HepG2 (cell line): ENCODE measurements around the gene HUNK. TPM values are rescaled to one million over a fixed set of nuclear protein-coding genes. Genes with fewer than 3 reads are reported as not detected.

ENCODE experiments used
- CCAR2 ChIP-seq: fragments of 200-400 bp; formaldehyde crosslinking; optimal IDR thresholded peaks from 2 replicates; pipeline ENCODE3; 2018; ENCODE audit warnings: low read depth, mild to moderate bottlenecking, low read length, moderate library complexity
- CREB1 ChIP-seq, 2 experiments: fragments of 450-650 bp in 1 of 2; IDR thresholded peaks; 2 replicates each; pipeline ENCODE4 v1.6.1; 2016 to 2017; ENCODE audit warnings: control low read depth in 1 of 2, mild to moderate bottlenecking in 1 of 2, missing compliant biosample characterization in 1 of 2, missing genetic modification characterization in 1 of 2
- FOXP1 ChIP-seq, 2 experiments: fragments of 450-650 bp in 1 of 2; IDR thresholded peaks; 2 replicates each; pipeline ENCODE4 v1.6.1; 2017 to 2018; ENCODE audit warnings: antibody characterized with exemption in 1 of 2
- MAF1 ChIP-seq: sonication (generic); formaldehyde crosslinking; IDR thresholded peaks from 2 replicates; pipeline ENCODE4 v1.5.0; 2020; ENCODE audit warnings: missing genetic modification reagents, borderline replicate concordance
- PHB2 ChIP-seq: fragments of 450-650 bp; IDR thresholded peaks from 2 replicates; pipeline ENCODE4 v1.6.1; 2018; ENCODE audit not compliant: partially characterized antibody
- POLR2G ChIP-seq: fragments of 200-400 bp; formaldehyde crosslinking; IDR thresholded peaks from 2 replicates; pipeline ENCODE4 v1.6.1; 2018; ENCODE audit warnings: mild to moderate bottlenecking, low read depth, low read length, moderate library complexity
- RORA ChIP-seq: sonication (generic); formaldehyde crosslinking; IDR thresholded peaks from 2 replicates; pipeline ENCODE4 v1.5.0; 2020; ENCODE audit warnings: mild to moderate bottlenecking, missing genetic modification reagents, moderate library complexity
- ZEB1 ChIP-seq: IDR thresholded peaks from 2 replicates; pipeline ENCODE4 v1.6.1; 2012; ENCODE audit warnings: mild to moderate bottlenecking, low read depth, inconsistent platforms; ENCODE audit not compliant: insufficient replicate concordance
- ZFP36 ChIP-seq: fragments of 150-350 bp; IDR thresholded peaks from 2 replicates; pipeline ENCODE4 v1.6.1; 2018; ENCODE audit warnings: borderline replicate concordance, low read length, low read depth; ENCODE audit not compliant: partially characterized antibody
- ZFP36L1 ChIP-seq: sonication (generic); formaldehyde crosslinking; IDR thresholded peaks from 2 replicates; pipeline ENCODE4 v1.8.0; 2022; ENCODE audit warnings: mild to moderate bottlenecking, missing genetic modification reagents, moderate library complexity
- ZMAT3 ChIP-seq: sonication (generic); formaldehyde crosslinking; conservative IDR thresholded peaks from 2 replicates; pipeline ENCODE4 v1.7.0; 2021; ENCODE audit warnings: missing genetic modification reagents
- ZNF30 ChIP-seq: sonication (generic); formaldehyde crosslinking; IDR thresholded peaks from 2 replicates; pipeline ENCODE4 v1.5.0; 2020; ENCODE audit warnings: mild to moderate bottlenecking, missing genetic modification reagents
- ZNF577 ChIP-seq: sonication (generic); formaldehyde crosslinking; IDR thresholded peaks from 2 replicates; pipeline ENCODE4 v1.4.0; 2020; ENCODE audit warnings: mild to moderate bottlenecking, low read depth, missing genetic modification reagents, borderline replicate concordance
- ZNF737 ChIP-seq: sonication (generic); formaldehyde crosslinking; IDR thresholded peaks from 2 replicates; pipeline ENCODE4 v1.5.0; 2020; ENCODE audit warnings: missing genetic modification reagents, mild to moderate bottlenecking, borderline replicate concordance
- ZNF883 ChIP-seq: sonication (generic); formaldehyde crosslinking; IDR thresholded peaks from 2 replicates; pipeline ENCODE4 v1.5.1; 2020; ENCODE audit warnings: mild to moderate bottlenecking, missing genetic modification reagents; ENCODE audit errors: not compliant biosample characterization
- ZSCAN20 ChIP-seq: sonication (generic); formaldehyde crosslinking; IDR thresholded peaks from 2 replicates; pipeline ENCODE4 v1.4.0; 2020; ENCODE audit warnings: missing genetic modification reagents, mild to moderate bottlenecking, borderline replicate concordance
- polyA plus RNA-seq, 8 experiments: library from polyadenylated mRNA; depleted of rRNA in 3 of 8; stranded (reverse) in 7 of 8; unstranded in 1 of 8; fragments of >200 nt; fragmentation: Illumina TruSeq in 4 of 8; extraction: Trizol in 4 of 8; gene quantifications; 2 replicates each; pipeline versions ENCODE4 v1.2.1 to v1.2.3, GENCODE V29; 2011 to 2016; ENCODE audit warnings: low read depth in 4 of 8, missing spikeins in 1 of 8, mixed read lengths in 1 of 8; ENCODE audit not compliant: insufficient read depth in 1 of 8
- total RNA-seq, 5 experiments: library from RNA; depleted of rRNA; stranded (reverse); fragments of >200 nt; fragmentation: Illumina TruSeq; extraction: Trizol; gene quantifications; 2 replicates each; pipeline ENCODE4 v1.2.3, GENCODE V29; 2016; ENCODE audit warnings: low read depth in 1 of 5
- TF ChIP-seq, protein P1 (sequence below): sonication (generic); formaldehyde crosslinking; IDR thresholded peaks from 2 replicates; pipeline ENCODE4 v1.4.0; 2020; ENCODE audit warnings: missing genetic modification reagents
- TF ChIP-seq, protein P2 (sequence below): sonication (generic); formaldehyde crosslinking; IDR thresholded peaks from 2 replicates; pipeline ENCODE4 v1.4.0; 2020; ENCODE audit warnings: missing genetic modification reagents
- TF ChIP-seq, protein P3 (sequence below): sonication (generic); formaldehyde crosslinking; IDR thresholded peaks from 2 replicates; pipeline ENCODE4 v1.5.1; 2020; ENCODE audit warnings: missing genetic modification reagents, mild to moderate bottlenecking, borderline replicate concordance

Gene HUNK
- total and polyA plus RNA-seq, 2 of the 13 experiments (the other 11 are each of a cell fraction or from before 2014, with no cell fraction given) = 1.8 to 1.9 TPM

DNA sequence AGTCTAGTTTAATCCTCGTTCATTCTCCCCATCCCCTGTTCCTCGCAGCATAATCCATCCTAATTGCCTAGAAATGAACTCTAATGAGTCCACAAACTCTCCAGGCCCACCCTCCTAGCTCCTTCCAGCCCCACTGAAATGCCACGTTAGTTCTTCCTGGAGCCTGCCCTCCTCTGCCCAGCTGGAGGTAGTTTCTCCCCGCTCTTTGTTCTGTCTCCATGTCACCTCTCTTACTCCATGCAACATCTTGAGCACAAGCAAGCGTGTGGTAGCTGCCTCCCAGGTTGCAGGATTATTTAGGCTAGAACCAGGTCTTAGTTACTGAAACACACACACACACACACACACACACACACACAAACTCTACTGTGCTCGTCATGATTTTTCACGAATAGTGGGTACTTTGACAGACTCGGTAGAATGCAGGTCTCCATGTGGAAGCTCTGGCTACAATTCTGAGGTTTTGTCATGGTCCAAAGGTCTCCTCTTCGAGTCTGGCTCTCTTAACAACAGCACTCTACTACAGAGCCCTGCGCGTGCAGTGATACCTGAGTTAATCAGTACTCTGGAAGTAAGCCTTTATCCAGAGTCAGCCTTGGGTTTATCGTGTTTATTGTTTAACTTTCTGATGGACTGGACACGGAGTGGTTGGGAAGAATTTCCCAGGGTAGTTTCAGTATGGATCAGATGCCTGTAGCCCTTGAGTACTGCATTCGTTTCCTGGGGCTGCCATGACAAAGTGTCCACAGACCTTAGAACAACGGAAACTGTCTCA is 27.5 kb downstream of the HUNK start (continued):
- TF ChIP-seq, protein P1, sequence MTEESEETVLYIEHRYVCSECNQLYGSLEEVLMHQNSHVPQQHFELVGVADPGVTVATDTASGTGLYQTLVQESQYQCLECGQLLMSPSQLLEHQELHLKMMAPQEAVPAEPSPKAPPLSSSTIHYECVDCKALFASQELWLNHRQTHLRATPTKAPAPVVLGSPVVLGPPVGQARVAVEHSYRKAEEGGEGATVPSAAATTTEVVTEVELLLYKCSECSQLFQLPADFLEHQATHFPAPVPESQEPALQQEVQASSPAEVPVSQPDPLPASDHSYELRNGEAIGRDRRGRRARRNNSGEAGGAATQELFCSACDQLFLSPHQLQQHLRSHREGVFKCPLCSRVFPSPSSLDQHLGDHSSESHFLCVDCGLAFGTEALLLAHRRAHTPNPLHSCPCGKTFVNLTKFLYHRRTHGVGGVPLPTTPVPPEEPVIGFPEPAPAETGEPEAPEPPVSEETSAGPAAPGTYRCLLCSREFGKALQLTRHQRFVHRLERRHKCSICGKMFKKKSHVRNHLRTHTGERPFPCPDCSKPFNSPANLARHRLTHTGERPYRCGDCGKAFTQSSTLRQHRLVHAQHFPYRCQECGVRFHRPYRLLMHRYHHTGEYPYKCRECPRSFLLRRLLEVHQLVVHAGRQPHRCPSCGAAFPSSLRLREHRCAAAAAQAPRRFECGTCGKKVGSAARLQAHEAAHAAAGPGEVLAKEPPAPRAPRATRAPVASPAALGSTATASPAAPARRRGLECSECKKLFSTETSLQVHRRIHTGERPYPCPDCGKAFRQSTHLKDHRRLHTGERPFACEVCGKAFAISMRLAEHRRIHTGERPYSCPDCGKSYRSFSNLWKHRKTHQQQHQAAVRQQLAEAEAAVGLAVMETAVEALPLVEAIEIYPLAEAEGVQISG (CRISPR knock-in tag) = no peak
- no peak for TF ChIP-seq ZNF30 (CRISPR knock-in tag)
- TF ChIP-seq ZEB1 = no peak
- TF ChIP-seq, protein P2, sequence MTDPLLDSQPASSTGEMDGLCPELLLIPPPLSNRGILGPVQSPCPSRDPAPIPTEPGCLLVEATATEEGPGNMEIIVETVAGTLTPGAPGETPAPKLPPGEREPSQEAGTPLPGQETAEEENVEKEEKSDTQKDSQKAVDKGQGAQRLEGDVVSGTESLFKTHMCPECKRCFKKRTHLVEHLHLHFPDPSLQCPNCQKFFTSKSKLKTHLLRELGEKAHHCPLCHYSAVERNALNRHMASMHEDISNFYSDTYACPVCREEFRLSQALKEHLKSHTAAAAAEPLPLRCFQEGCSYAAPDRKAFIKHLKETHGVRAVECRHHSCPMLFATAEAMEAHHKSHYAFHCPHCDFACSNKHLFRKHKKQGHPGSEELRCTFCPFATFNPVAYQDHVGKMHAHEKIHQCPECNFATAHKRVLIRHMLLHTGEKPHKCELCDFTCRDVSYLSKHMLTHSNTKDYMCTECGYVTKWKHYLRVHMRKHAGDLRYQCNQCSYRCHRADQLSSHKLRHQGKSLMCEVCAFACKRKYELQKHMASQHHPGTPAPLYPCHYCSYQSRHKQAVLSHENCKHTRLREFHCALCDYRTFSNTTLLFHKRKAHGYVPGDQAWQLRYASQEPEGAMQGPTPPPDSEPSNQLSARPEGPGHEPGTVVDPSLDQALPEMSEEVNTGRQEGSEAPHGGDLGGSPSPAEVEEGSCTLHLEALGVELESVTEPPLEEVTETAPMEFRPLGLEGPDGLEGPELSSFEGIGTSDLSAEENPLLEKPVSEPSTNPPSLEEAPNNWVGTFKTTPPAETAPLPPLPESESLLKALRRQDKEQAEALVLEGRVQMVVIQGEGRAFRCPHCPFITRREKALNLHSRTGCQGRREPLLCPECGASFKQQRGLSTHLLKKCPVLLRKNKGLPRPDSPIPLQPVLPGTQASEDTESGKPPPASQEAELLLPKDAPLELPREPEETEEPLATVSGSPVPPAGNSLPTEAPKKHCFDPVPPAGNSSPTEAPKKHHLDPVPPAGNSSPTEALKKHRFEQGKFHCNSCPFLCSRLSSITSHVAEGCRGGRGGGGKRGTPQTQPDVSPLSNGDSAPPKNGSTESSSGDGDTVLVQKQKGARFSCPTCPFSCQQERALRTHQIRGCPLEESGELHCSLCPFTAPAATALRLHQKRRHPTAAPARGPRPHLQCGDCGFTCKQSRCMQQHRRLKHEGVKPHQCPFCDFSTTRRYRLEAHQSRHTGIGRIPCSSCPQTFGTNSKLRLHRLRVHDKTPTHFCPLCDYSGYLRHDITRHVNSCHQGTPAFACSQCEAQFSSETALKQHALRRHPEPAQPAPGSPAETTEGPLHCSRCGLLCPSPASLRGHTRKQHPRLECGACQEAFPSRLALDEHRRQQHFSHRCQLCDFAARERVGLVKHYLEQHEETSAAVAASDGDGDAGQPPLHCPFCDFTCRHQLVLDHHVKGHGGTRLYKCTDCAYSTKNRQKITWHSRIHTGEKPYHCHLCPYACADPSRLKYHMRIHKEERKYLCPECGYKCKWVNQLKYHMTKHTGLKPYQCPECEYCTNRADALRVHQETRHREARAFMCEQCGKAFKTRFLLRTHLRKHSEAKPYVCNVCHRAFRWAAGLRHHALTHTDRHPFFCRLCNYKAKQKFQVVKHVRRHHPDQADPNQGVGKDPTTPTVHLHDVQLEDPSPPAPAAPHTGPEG (CRISPR knock-in tag) = no peak
- TF ChIP-seq POLR2G = peak; percentile 74
- no peak for TF ChIP-seq FOXP1 (IDR thresholded peaks at IDR 0.05)
- TF ChIP-seq FOXP1 (CRISPR knock-in tag; IDR thresholded peaks at IDR 0.05) = peak; percentile 71; the same call in 1 of the 2 replicates
- TF ChIP-seq ZNF737 (CRISPR knock-in tag) = 0 out of 2 replicates have a peak, but pooled peaks have one; percentile 61
- TF ChIP-seq ZFP36L1 (CRISPR knock-in tag) = peak; percentile 51; the same call in 1 of the 2 replicates
- TF ChIP-seq CCAR2 = no peak
- TF ChIP-seq RORA (CRISPR knock-in tag) = no peak
- TF ChIP-seq ZNF883 (CRISPR knock-in tag) = no peak
- no peak for TF ChIP-seq ZFP36
- TF ChIP-seq CREB1 (IDR thresholded peaks at IDR 0.05) = 0 out of 2 replicates have a peak, but pooled peaks have one; percentile 17
- TF ChIP-seq CREB1 (CRISPR knock-in tag; IDR thresholded peaks at IDR 0.05) = no peak
- TF ChIP-seq ZMAT3 (CRISPR knock-in tag) = no peak
- TF ChIP-seq ZNF577 (CRISPR knock-in tag) = no peak
- TF ChIP-seq PHB2 = no peak
- peak; percentile 57; the same call in 1 of the 2 replicates for TF ChIP-seq ZSCAN20
- TF ChIP-seq MAF1 = no peak
- TF ChIP-seq, protein P3, sequence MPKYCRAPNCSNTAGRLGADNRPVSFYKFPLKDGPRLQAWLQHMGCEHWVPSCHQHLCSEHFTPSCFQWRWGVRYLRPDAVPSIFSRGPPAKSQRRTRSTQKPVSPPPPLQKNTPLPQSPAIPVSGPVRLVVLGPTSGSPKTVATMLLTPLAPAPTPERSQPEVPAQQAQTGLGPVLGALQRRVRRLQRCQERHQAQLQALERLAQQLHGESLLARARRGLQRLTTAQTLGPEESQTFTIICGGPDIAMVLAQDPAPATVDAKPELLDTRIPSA (CRISPR knock-in tag) = no peak
